Naive thymus-derived CD8-positive, alpha-beta T cell (primary cell): ENCODE results near the gene CSAD. TPM values are rescaled to one million over a fixed set of nuclear protein-coding genes. Genes with fewer than 3 reads are reported as not detected.
"Not testable (repeated sequence)": the region's sequence is repeated elsewhere in the genome, so short reads cannot be mapped to it uniquely, and the experiment has no call there.

Experiments
- ATAC-seq, 2 donors: fragments of 150-1000 bp; cut with Tn5 transposase in 1 of 2; sonication (Bioruptor Pico), chemical (Tn5 transposase) in 1 of 2; 1 replicate in 1 of 2; 2 replicates in 1 of 2; pipeline ENCODE4 v1.10.0; 2021; ENCODE audit warnings: mild to moderate bottlenecking in 2 of 2, moderate library complexity in 2 of 2
- POLR2A ChIA-PET: fragments of 350-600 bp; sonication (Branson Sonifier 250); formaldehyde crosslinking; loops from one replicate; lab custom pipeline; 2021; ENCODE audit warnings: antibody characterized with exemption; lab: Charles Lee
- DNase-seq, 10 donors: peaks; one replicate each; pipeline versions ENCODE4 v3.0.0 to v3.0.0-alpha.2; 2020 to 2022
- H3K27ac Mint-ChIP-seq, 10 donors: one replicate each; pipeline ENCODE4 v1.8.0; 2020 to 2022; ENCODE audit warnings: mild to moderate bottlenecking in 10 of 10, mixed read lengths in 10 of 10, moderate library complexity in 4 of 10, inconsistent platforms in 1 of 10
- H3K27me3 Mint-ChIP-seq, 5 donors: one replicate each; pipeline ENCODE4 v1.8.0; 2021 to 2022; ENCODE audit warnings: mixed read lengths in 5 of 5
- H3K36me3 Mint-ChIP-seq, 3 donors: one replicate each; pipeline ENCODE4 v1.8.0; 2020 to 2022; ENCODE audit warnings: mixed read lengths in 3 of 3, mild to moderate bottlenecking in 2 of 3, inconsistent platforms in 1 of 3
- H3K4me1 Mint-ChIP-seq, 4 donors: one replicate each; pipeline ENCODE4 v1.8.0; 2021 to 2022; ENCODE audit warnings: mixed read lengths in 4 of 4
- H3K4me3 Mint-ChIP-seq, 10 donors: one replicate each; pipeline ENCODE4 v1.8.0; 2020 to 2022; ENCODE audit warnings: mild to moderate bottlenecking in 10 of 10, mixed read lengths in 10 of 10, moderate library complexity in 6 of 10, inconsistent platforms in 1 of 10
- H3K9me3 Mint-ChIP-seq, 9 donors: one replicate each; pipeline ENCODE4 v1.8.0; 2020 to 2022; ENCODE audit warnings: mixed read lengths in 9 of 9, mild to moderate bottlenecking in 3 of 9, inconsistent platforms in 1 of 9, moderate library complexity in 1 of 9
- polyA plus RNA-seq, 3 donors: library from polyadenylated mRNA; unstranded; fragments of 300-500 nt; fragmentation: Illumina TruSeq; gene quantifications; one replicate each; pipeline ENCODE4 v1.2.3, GENCODE V29; 2021
- total RNA-seq, 8 experiments: library from RNA in 2 of 8; stranded (reverse) in 2 of 8; gene quantifications; one replicate each; pipeline ENCODE4 v1.2.3 and lab custom pipeline; 2021 to 2026

Gene CSAD
- total and polyA plus RNA-seq, 5 experiments from 2014 or later, result 1.1 to 53.4 (median 1.3) TPM

DNA sequence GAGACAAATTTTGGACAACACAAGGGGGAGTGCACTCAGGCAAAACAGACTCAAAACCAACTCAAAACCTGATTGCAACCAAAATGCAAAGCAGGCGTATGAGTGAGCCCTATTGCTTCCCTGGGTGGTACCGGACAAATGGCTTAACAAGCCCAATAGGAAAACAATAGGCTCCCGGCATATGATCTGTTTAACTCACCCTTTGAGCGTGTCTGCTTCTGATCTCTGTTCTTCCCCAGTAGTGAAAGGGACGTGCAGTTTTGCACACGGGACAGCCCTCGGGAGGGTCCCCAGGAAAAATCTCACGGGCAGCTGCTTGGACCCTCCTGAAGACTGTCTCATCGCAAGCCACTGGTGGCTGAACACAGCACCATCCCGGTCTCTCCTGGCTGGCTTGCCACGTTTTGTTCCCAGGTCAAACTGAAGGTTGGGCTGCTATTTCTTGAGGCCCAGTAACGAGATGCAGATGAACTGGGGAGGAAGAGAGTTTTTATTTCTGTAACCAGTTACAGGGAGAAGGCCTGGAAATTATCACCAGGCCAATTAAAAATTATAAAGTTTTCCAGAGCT is 67.5 kb downstream of the CSAD start:
- no peak for ATAC-seq
- POLR2A ChIA-PET, result interaction anchor here (0.6 kb wide), 2 partner anchors 126 to 279 kb away, joined by 7 read pairs; no protein-coding TSS in a partner anchor
- H3K36me3 Mint-ChIP-seq, result no peaks in the 10 kb centered on the region
- no peak overlapping the region for H3K27ac Mint-ChIP-seq
- H3K9me3 Mint-ChIP-seq, result no peaks in the 10 kb centered on the region
- H3K27me3 Mint-ChIP-seq, result no peaks in the 10 kb centered on the region
- no peak for DNase-seq
- no peaks in the 10 kb centered on the region for H3K4me1 Mint-ChIP-seq
- H3K4me3 Mint-ChIP-seq, result no peak overlapping the region

GRCh38 chr12:53112431-53112830 is 68.3 kb downstream of the CSAD start:
- H3K4me1 Mint-ChIP-seq, H3K36me3 Mint-ChIP-seq, H3K27me3 Mint-ChIP-seq, DNase-seq, H3K4me3 Mint-ChIP-seq, ATAC-seq, H3K27ac Mint-ChIP-seq, H3K9me3 Mint-ChIP-seq: not testable (repeated sequence)
- POLR2A ChIA-PET, result interaction anchor here (0.7 to 1.2 kb wide), 3 partner anchors 10 to 49 kb away, joined by 3 to 5 read pairs (median 3); partner anchors contain the start of gene SOAT2

Other genes with a start within 250 kb of the CSAD start
- 10 to 100 TPM in 1 of 2 experiments, 1 to 10 TPM in 1; 9.7 to 10.6 TPM for gene KRT18, start 231.8 kb downstream of the CSAD start, total RNA-seq
- gene KRT18, start 231.8 kb downstream of the CSAD start, polyA plus RNA-seq, result 1 to 10 TPM; 3.5 to 9.3 (median 9.0) TPM
- 100 to 1,000 TPM; 752 to 804 TPM for gene EIF4B, start 174.5 kb downstream of the CSAD start, total RNA-seq
- 100 to 1,000 TPM; 116 to 146 (median 124) TPM for gene EIF4B, start 174.5 kb downstream of the CSAD start, polyA plus RNA-seq
- gene TNS2, start 130.9 kb downstream of the CSAD start, total RNA-seq, result 1 to 10 TPM; 2.4 to 3.0 TPM
- under 1 TPM in 2 of 3 donors, not detected in 1; 0.13 to 0.19 TPM for gene TNS2, start 130.9 kb downstream of the CSAD start, polyA plus RNA-seq
- 10 to 100 TPM; 47.8 to 50.0 TPM for gene SPRYD3, start 101.5 kb downstream of the CSAD start, total RNA-seq
- gene SPRYD3, start 101.5 kb downstream of the CSAD start, polyA plus RNA-seq, result 10 to 100 TPM; 49.4 to 53.2 (median 51.7) TPM
- under 1 TPM in 1 of 2 experiments, not detected in 1; 0.65 TPM for gene IGFBP6, start 83.3 kb downstream of the CSAD start, total RNA-seq
- 10 to 100 TPM in 2 of 3 donors, 1 to 10 TPM in 1; 7.5 to 16.9 (median 16.9) TPM for gene IGFBP6, start 83.3 kb downstream of the CSAD start, polyA plus RNA-seq
- gene SOAT2, start 77.4 kb downstream of the CSAD start, total RNA-seq, result under 1 TPM; 0.42 to 0.80 TPM
- gene SOAT2, start 77.4 kb downstream of the CSAD start, polyA plus RNA-seq, result under 1 TPM; 0.67 to 0.77 (median 0.71) TPM
- gene ZNF740, start 203 bp downstream of the CSAD start, total RNA-seq, result 100 to 1,000 TPM; 112 to 113 TPM
- 1 to 10 TPM; 2.8 to 3.5 (median 3.1) TPM for gene ZNF740, start 203 bp downstream of the CSAD start, polyA plus RNA-seq
- gene ITGB7, start 26.3 kb upstream of the CSAD start, total RNA-seq, result 100 to 1,000 TPM; 353 to 362 TPM
- gene ITGB7, start 26.3 kb upstream of the CSAD start, polyA plus RNA-seq, result 100 to 1,000 TPM; 202 to 219 (median 206) TPM
- gene RARG, start 51.3 kb upstream of the CSAD start, total RNA-seq, result 10 to 100 TPM; 57.8 to 60.4 TPM
- 10 to 100 TPM in 1 of 3 donors, 1 to 10 TPM in 2; 1.6 to 12.7 (median 3.8) TPM for gene RARG, start 51.3 kb upstream of the CSAD start, polyA plus RNA-seq
- under 1 TPM; 0.27 to 0.81 TPM for gene ESPL1, start 87.4 kb upstream of the CSAD start, total RNA-seq
- not detected for gene ESPL1, start 87.4 kb upstream of the CSAD start, polyA plus RNA-seq
- gene PFDN5, start 114.6 kb upstream of the CSAD start, total RNA-seq, result 100 to 1,000 TPM; 663 to 692 TPM
- 1,000 to 10,000 TPM; 1,657 to 1,928 (median 1,896) TPM for gene PFDN5, start 114.6 kb upstream of the CSAD start, polyA plus RNA-seq
- gene MYG1, start 118.8 kb upstream of the CSAD start, total RNA-seq, result 10 to 100 TPM; 48.3 to 53.5 TPM
- gene MYG1, start 118.8 kb upstream of the CSAD start, polyA plus RNA-seq, result 10 to 100 TPM; 64.4 to 81.2 (median 68.6) TPM
- gene AAAS, start 140.7 kb upstream of the CSAD start, total RNA-seq, result 10 to 100 TPM; 66.8 to 68.2 TPM
- 10 to 100 TPM; 34.1 to 57.2 (median 39.3) TPM for gene AAAS, start 140.7 kb upstream of the CSAD start, polyA plus RNA-seq
- gene SP7, start 155.4 kb upstream of the CSAD start, total RNA-seq, result not detected
- gene SP7, start 155.4 kb upstream of the CSAD start, polyA plus RNA-seq, result under 1 TPM in 1 of 3 donors, not detected in 2; 0.05 TPM
- gene SP1, start 199.3 kb upstream of the CSAD start, total RNA-seq, result 100 to 1,000 TPM; 104 TPM
- 10 to 100 TPM in 1 of 3 donors, 1 to 10 TPM in 2; 8.5 to 10.4 (median 9.4) TPM for gene SP1, start 199.3 kb upstream of the CSAD start, polyA plus RNA-seq
- not detected for gene AMHR2, start 242.9 kb upstream of the CSAD start, total RNA-seq
- gene AMHR2, start 242.9 kb upstream of the CSAD start, polyA plus RNA-seq, result not detected